Panc1 (cell line): ENCODE data around the gene C11orf21.

ENCODE experiments used
- CTCF ChIP-seq: fragments of 450-650 bp; IDR thresholded peaks from 2 replicates; pipeline ENCODE4 v1.5.1; 2017; ENCODE audit warnings: mild to moderate bottlenecking
- POLR2AphosphoS5 ChIP-seq: IDR thresholded peaks from 2 replicates; pipeline ENCODE4 v1.6.1; 2012; ENCODE audit warnings: mild to moderate bottlenecking, low read depth, low read length, moderate library complexity
- REST ChIP-seq, 2 experiments: IDR thresholded peaks; 2 replicates each; pipeline ENCODE4 v1.6.1; 2011 to 2012; ENCODE audit warnings: low read depth in 2 of 2, control low read depth in 1 of 2, low read length in 1 of 2, mild to moderate bottlenecking in 1 of 2, moderate library complexity in 1 of 2; ENCODE audit not compliant: insufficient read depth in 1 of 2
- SIN3A ChIP-seq: IDR thresholded peaks from 2 replicates; pipeline ENCODE4 v1.6.1; 2012; ENCODE audit warnings: low read depth, mild to moderate bottlenecking, low read length, moderate library complexity, borderline replicate concordance; ENCODE audit not compliant: insufficient read depth

- TF ChIP-seq CTCF = no peak
- TF ChIP-seq POLR2AphosphoS5 = no peak
- TF ChIP-seq REST (IDR thresholded peaks at IDR 0.05; ENCODE audit: insufficient read depth in 1 of 2, low read depth in 2 of 2, low read length in 1 of 2) = no peak
- TF ChIP-seq SIN3A = no peak
Measured at GRCh38 chr11:2299773-2300172, 1.9 kb downstream of the C11orf21 start.
